ENCODE data around the gene ADGRE1.

The ADGRE1 gene

GRCh38 chr19:6976197-6976596 lies 88.8 kb downstream of the ADGRE1 start:
- H3K4me3 ChIP-seq (ENCODE audit: control insufficient read depth, low read depth, low read length): no peak overlapping the region
- no peak for TF ChIP-seq CTCF (conservative IDR thresholded peaks at IDR 0.05; ENCODE audit: control insufficient read depth, insufficient read depth, low read depth, low read length)
- no peak for DNase-seq (ENCODE audit: low read depth)

- H3K4me3 ChIP-seq (ENCODE audit: control insufficient read depth, low read depth, low read length): no peak overlapping the region
- TF ChIP-seq CTCF (conservative IDR thresholded peaks at IDR 0.05; ENCODE audit: control insufficient read depth, insufficient read depth, low read depth, low read length): no peak
- no peak for DNase-seq (ENCODE audit: low read depth)
These were observed 92.0 kb downstream of the ADGRE1 start for GRCh38 chr19:6979399-6979798.

GRCh38 chr19:6983448-6983847 lies 96.1 kb downstream of the ADGRE1 start:
- H3K4me3 ChIP-seq (ENCODE audit: control insufficient read depth, low read depth, low read length): no peak overlapping the region
- no peak for DNase-seq (ENCODE audit: low read depth)
- TF ChIP-seq CTCF (conservative IDR thresholded peaks at IDR 0.05; ENCODE audit: control insufficient read depth, insufficient read depth, low read depth, low read length): no peak

GRCh38 chr19:6987850-6988249 lies 100.5 kb downstream of the ADGRE1 start:
- DNase-seq (ENCODE audit: low read depth): no peak
- no peak for TF ChIP-seq CTCF (conservative IDR thresholded peaks at IDR 0.05; ENCODE audit: control insufficient read depth, insufficient read depth, low read depth, low read length)
- H3K4me3 ChIP-seq (ENCODE audit: control insufficient read depth, low read depth, low read length): no peak overlapping the region

GRCh38 chr19:6988257-6988656 lies 100.9 kb downstream of the ADGRE1 start:
- no peak for TF ChIP-seq CTCF (conservative IDR thresholded peaks at IDR 0.05; ENCODE audit: control insufficient read depth, insufficient read depth, low read depth, low read length)
- H3K4me3 ChIP-seq (ENCODE audit: control insufficient read depth, low read depth, low read length): no peak overlapping the region
- DNase-seq (ENCODE audit: low read depth): no peak
